ENCODE data around the gene TTC3.
A peak's percentile ranks its signal among the peaks of the same experiment; 100 is the strongest.

TTC3 gene

GRCh38 chr21:37087188-37087587 is 14.1 kb downstream of the TTC3 start (continued):
- no peak for TF ChIP-seq MZF1 (tag by site-specific recombination; IDR thresholded peaks at IDR 0.05; ENCODE audit: borderline replicate concordance)
- no peak for TF ChIP-seq TCF7L2 (IDR thresholded peaks at IDR 0.05; ENCODE audit: borderline replicate concordance, low read depth, low read length)
- TF ChIP-seq, protein P1, sequence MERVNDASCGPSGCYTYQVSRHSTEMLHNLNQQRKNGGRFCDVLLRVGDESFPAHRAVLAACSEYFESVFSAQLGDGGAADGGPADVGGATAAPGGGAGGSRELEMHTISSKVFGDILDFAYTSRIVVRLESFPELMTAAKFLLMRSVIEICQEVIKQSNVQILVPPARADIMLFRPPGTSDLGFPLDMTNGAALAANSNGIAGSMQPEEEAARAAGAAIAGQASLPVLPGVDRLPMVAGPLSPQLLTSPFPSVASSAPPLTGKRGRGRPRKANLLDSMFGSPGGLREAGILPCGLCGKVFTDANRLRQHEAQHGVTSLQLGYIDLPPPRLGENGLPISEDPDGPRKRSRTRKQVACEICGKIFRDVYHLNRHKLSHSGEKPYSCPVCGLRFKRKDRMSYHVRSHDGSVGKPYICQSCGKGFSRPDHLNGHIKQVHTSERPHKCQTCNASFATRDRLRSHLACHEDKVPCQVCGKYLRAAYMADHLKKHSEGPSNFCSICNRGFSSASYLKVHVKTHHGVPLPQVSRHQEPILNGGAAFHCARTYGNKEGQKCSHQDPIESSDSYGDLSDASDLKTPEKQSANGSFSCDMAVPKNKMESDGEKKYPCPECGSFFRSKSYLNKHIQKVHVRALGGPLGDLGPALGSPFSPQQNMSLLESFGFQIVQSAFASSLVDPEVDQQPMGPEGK (tag by site-specific recombination; IDR thresholded peaks at IDR 0.05): no peak; the same call in 1 of the 2 replicates
- no peak for TF ChIP-seq ZNF558 (tag by site-specific recombination; IDR thresholded peaks at IDR 0.05)
- TF ChIP-seq ZNF529 (tag by site-specific recombination; IDR thresholded peaks at IDR 0.05; ENCODE audit: insufficient replicate concordance): no peak
- TF ChIP-seq ZNF830 (tag by site-specific recombination; IDR thresholded peaks at IDR 0.05; ENCODE audit: low read depth): no peak
- TF ChIP-seq ZBTB20 (tag by site-specific recombination; IDR thresholded peaks at IDR 0.05): no peak
- peak; percentile 59; the same call in 1 of the 2 replicates for TF ChIP-seq ZNF600 (tag by site-specific recombination; IDR thresholded peaks at IDR 0.05)
- peak; percentile 66; the same call in 1 of the 2 replicates for TF ChIP-seq ZNF324 (tag by site-specific recombination; IDR thresholded peaks at IDR 0.05)
- TF ChIP-seq ZNF18 (tag by site-specific recombination; IDR thresholded peaks at IDR 0.05): no peak
- TF ChIP-seq KLF9 (tag by site-specific recombination; IDR thresholded peaks at IDR 0.05; ENCODE audit: low read depth): no peak
- TF ChIP-seq SP7 (tag by site-specific recombination; IDR thresholded peaks at IDR 0.05): peak; percentile 85
- TF ChIP-seq ZNF571 (tag by site-specific recombination; IDR thresholded peaks at IDR 0.05): no peak
- TF ChIP-seq ZNF433 (tag by site-specific recombination; IDR thresholded peaks at IDR 0.05; ENCODE audit: low read depth): no peak
- no peak for TF ChIP-seq ZBTB48 (tag by site-specific recombination; IDR thresholded peaks at IDR 0.05)
- no peak for TF ChIP-seq HOXD13 (CRISPR knock-in tag; IDR thresholded peaks at IDR 0.05; ENCODE audit: borderline replicate concordance)
- no peak for TF ChIP-seq ZNF530 (tag by site-specific recombination; IDR thresholded peaks at IDR 0.05; ENCODE audit: low read depth)
- TF ChIP-seq ZBTB6 (tag by site-specific recombination; IDR thresholded peaks at IDR 0.05): no peak
- TF ChIP-seq ZBTB1 (tag by site-specific recombination; IDR thresholded peaks at IDR 0.05): no peak
- TF ChIP-seq, protein P2, sequence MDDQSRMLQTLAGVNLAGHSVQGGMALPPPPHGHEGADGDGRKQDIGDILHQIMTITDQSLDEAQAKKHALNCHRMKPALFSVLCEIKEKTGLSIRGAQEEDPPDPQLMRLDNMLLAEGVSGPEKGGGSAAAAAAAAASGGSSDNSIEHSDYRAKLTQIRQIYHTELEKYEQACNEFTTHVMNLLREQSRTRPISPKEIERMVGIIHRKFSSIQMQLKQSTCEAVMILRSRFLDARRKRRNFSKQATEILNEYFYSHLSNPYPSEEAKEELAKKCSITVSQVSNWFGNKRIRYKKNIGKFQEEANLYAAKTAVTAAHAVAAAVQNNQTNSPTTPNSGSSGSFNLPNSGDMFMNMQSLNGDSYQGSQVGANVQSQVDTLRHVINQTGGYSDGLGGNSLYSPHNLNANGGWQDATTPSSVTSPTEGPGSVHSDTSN (CRISPR knock-in tag; IDR thresholded peaks at IDR 0.05): no peak
- TF ChIP-seq GFI1B (tag by site-specific recombination; IDR thresholded peaks at IDR 0.05): no peak
- peak; percentile 57; the same call in 1 of the 2 replicates for TF ChIP-seq ZNF366 (tag by site-specific recombination; conservative IDR thresholded peaks at IDR 0.05)
- TF ChIP-seq ZXDB (tag by site-specific recombination; IDR thresholded peaks at IDR 0.05): peak; percentile 51; the same call in 1 of the 2 replicates
- peak; percentile 46; the same call in 1 of the 2 replicates for TF ChIP-seq ZNF629 (tag by site-specific recombination; IDR thresholded peaks at IDR 0.05)
- no peak for TF ChIP-seq REPIN1 (tag by site-specific recombination; IDR thresholded peaks at IDR 0.05; ENCODE audit: low read depth)
- TF ChIP-seq SP3 (tag by site-specific recombination; IDR thresholded peaks at IDR 0.05): no peak
- no peak for TF ChIP-seq ZNF701 (tag by site-specific recombination; IDR thresholded peaks at IDR 0.05)
- TF ChIP-seq, protein P3, sequence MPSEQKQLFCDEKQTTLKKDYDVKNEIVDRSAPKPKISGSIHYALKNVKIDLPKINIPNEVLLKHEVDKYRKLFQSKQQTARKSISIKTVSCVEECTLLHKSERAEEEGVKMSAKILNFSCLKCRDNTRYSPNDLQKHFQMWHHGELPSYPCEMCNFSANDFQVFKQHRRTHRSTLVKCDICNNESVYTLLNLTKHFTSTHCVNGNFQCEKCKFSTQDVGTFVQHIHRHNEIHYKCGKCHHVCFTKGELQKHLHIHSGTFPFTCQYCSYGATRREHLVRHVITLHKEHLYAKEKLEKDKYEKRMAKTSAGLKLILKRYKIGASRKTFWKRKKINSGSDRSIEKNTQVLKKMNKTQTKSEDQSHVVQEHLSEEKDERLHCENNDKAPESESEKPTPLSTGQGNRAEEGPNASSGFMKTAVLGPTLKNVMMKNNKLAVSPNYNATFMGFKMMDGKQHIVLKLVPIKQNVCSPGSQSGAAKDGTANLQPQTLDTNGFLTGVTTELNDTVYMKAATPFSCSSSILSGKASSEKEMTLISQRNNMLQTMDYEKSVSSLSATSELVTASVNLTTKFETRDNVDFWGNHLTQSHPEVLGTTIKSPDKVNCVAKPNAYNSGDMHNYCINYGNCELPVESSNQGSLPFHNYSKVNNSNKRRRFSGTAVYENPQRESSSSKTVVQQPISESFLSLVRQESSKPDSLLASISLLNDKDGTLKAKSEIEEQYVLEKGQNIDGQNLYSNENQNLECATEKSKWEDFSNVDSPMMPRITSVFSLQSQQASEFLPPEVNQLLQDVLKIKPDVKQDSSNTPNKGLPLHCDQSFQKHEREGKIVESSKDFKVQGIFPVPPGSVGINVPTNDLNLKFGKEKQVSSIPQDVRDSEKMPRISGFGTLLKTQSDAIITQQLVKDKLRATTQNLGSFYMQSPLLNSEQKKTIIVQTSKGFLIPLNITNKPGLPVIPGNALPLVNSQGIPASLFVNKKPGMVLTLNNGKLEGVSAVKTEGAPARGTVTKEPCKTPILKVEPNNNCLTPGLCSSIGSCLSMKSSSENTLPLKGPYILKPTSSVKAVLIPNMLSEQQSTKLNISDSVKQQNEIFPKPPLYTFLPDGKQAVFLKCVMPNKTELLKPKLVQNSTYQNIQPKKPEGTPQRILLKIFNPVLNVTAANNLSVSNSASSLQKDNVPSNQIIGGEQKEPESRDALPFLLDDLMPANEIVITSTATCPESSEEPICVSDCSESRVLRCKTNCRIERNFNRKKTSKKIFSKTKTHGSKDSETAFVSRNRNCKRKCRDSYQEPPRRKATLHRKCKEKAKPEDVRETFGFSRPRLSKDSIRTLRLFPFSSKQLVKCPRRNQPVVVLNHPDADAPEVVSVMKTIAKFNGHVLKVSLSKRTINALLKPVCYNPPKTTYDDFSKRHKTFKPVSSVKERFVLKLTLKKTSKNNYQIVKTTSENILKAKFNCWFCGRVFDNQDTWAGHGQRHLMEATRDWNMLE (tag by site-specific recombination; conservative IDR thresholded peaks at IDR 0.05; ENCODE audit: low read depth): 0 out of 2 replicates have a peak, but pooled peaks have one; percentile 15
- TF ChIP-seq ZSCAN23 (tag by site-specific recombination; IDR thresholded peaks at IDR 0.05): 0 out of 2 replicates have a peak, but pooled peaks have one; percentile 41
- TF ChIP-seq ZNF248 (tag by site-specific recombination; IDR thresholded peaks at IDR 0.05): no peak
